K562 (cell line): Measurements from ENCODE around the gene FOXN3. TPM values are rescaled to one million over a fixed set of nuclear protein-coding genes. Genes with fewer than 3 reads are reported as not detected.

ENCODE experiments used
- ATAC-seq: fragments of 200-7000 bp; cut with Tn5 transposase; 3 replicates; pipeline ENCODE4 v1.9.1; 2020; ENCODE audit warnings: moderate library complexity
- BruUV-seq: library from RNA; stranded (reverse); fragments of 400-500 nt; replicated peaks from 2 replicates; lab custom pipeline; 2021; lab: Mats Ljungman, UMichigan
- CTCF ChIA-PET: fragments of 300-600 bp; formaldehyde crosslinking; extraction: SDS; loops from one replicate; lab custom pipeline; 2021; ENCODE audit warnings: low intra/inter-chr PET ratio; lab: Yijun Ruan, JAX
- POLR2A ChIA-PET: fragments of 300-600, 350-650 bp; sonication (Branson Sonifier 250); formaldehyde crosslinking; extraction: SDS; loops from one replicate; lab custom pipeline; 2021; ENCODE audit warnings: antibody characterized with exemption, inconsistent platforms; lab: Yijun Ruan, JAX
- DNase-seq, 4 experiments: peaks; one replicate each; pipeline versions ENCODE4 v3.0.0 to v3.0.0-alpha.2; 2011 to 2018; ENCODE audit warnings: low spot score in 3 of 4, mixed read lengths in 3 of 4; ENCODE audit errors: extremely low read depth in 1 of 4
- FAIRE-seq: peaks from 2 replicates; lab custom pipeline; 2011; peaks lifted over from hg19 to GRCh38; lab: Jason Lieb, UNC
- H2AFZ ChIP-seq: 2 replicates; pipeline ENCODE4 v1.6.0; 2011; ENCODE audit warnings: low read depth, low read length, control low read depth, inconsistent platforms
- H3K27ac ChIP-seq: fragments of 200-600 bp; 3 replicates; pipeline ENCODE4 v1.8.0; 2011; ENCODE audit warnings: low read depth, mild to moderate bottlenecking, control low read depth, inconsistent platforms, low read length, moderate library complexity, mixed read lengths; ENCODE audit errors: extremely low read depth
- H3K27me3 ChIP-seq, 2 experiments: fragments of 300-600 bp in 1 of 2; 2 replicates in 1 of 2; 3 replicates in 1 of 2; pipeline versions ENCODE4 v1.6.0 to v1.8.0; 2011; ENCODE audit warnings: inconsistent platforms in 2 of 2, low read length in 2 of 2, mild to moderate bottlenecking in 1 of 2, mixed read lengths in 1 of 2, moderate library complexity in 1 of 2; ENCODE audit not compliant: control insufficient read depth in 2 of 2, insufficient read depth in 2 of 2
- H3K36me3 ChIP-seq: fragments of 300-600 bp; 3 replicates; pipeline ENCODE4 v1.8.0; 2011; ENCODE audit warnings: mild to moderate bottlenecking, low read length, inconsistent platforms; ENCODE audit not compliant: control insufficient read depth, insufficient read depth
- H3K4me1 ChIP-seq, 2 experiments: fragments of 200-600 bp in 1 of 2; replicated peaks in 1 of 2; 2 replicates in 1 of 2; 3 replicates in 1 of 2; pipeline versions ENCODE4 v1.5.1 to v1.8.0; 2011; ENCODE audit warnings: inconsistent platforms in 2 of 2, low read length in 2 of 2, mild to moderate bottlenecking in 1 of 2, mixed read lengths in 1 of 2, moderate library complexity in 1 of 2; ENCODE audit not compliant: control insufficient read depth in 2 of 2, insufficient read depth in 2 of 2
- H3K4me2 ChIP-seq: 2 replicates; pipeline ENCODE4 v1.6.1; 2011; ENCODE audit warnings: low read length, control low read depth, inconsistent platforms, mixed read lengths; ENCODE audit not compliant: insufficient read depth
- H3K4me3 ChIP-seq: fragments of 200-600 bp; sonication (generic), shearing (Covaris generic); 2 replicates; pipeline ENCODE4 v1.5.1; 2016; ENCODE audit warnings: control low read depth, inconsistent platforms
- H3K79me2 ChIP-seq: fragments of 200-600 bp; 3 replicates; pipeline ENCODE4 v1.8.0; 2011; ENCODE audit warnings: low read length, inconsistent platforms; ENCODE audit not compliant: control insufficient read depth, insufficient read depth
- H3K9ac ChIP-seq, 2 experiments: 2 replicates each; pipeline versions ENCODE4 v1.6.0 to v1.6.1; 2011; ENCODE audit warnings: low read depth in 2 of 2, low read length in 2 of 2, control low read depth in 1 of 2, inconsistent platforms in 1 of 2, mild to moderate bottlenecking in 1 of 2, mixed read lengths in 1 of 2; ENCODE audit not compliant: insufficient read depth in 1 of 2
- H3K9me1 ChIP-seq: one replicate; pipeline ENCODE4 v1.6.0; 2011; ENCODE audit warnings: inconsistent platforms, mild to moderate bottlenecking, low read length, moderate library complexity; ENCODE audit not compliant: control insufficient read depth, insufficient read depth
- H3K9me3 ChIP-seq: replicated peaks from 2 replicates; pipeline ENCODE4 v1.5.1; 2011; ENCODE audit warnings: low read depth, low read length, inconsistent platforms; ENCODE audit not compliant: control insufficient read depth, insufficient read depth
- H4K20me1 ChIP-seq: replicated peaks from 2 replicates; pipeline ENCODE4 v1.6.1; 2011; ENCODE audit warnings: low read length, inconsistent platforms, mixed read lengths; ENCODE audit not compliant: control insufficient read depth, insufficient read depth
- FOXP1 ChIP-seq: sonication (generic); formaldehyde crosslinking; IDR thresholded peaks from 2 replicates; pipeline ENCODE4 v1.8.0; 2022; ENCODE audit warnings: mild to moderate bottlenecking, missing genetic modification reagents
- MCM3 ChIP-seq: fragments of 450-650 bp; IDR thresholded peaks from 2 replicates; pipeline ENCODE4 v1.6.1; 2016
- NFXL1 ChIP-seq: fragments of 450-650 bp; formaldehyde crosslinking; IDR thresholded peaks from 2 replicates; pipeline ENCODE4 v1.4.0; 2021; ENCODE audit warnings: mild to moderate bottlenecking
- RREB1 ChIP-seq: fragments of 250-450 bp; sonication (Bioruptor Pico); IDR thresholded peaks from 2 replicates; pipeline ENCODE4 v1.4.0; 2020
- ZNF277 ChIP-seq: fragments of 250-450 bp; sonication (Bioruptor Pico); IDR thresholded peaks from 2 replicates; pipeline ENCODE4 v1.8.0; 2022; ENCODE audit warnings: inconsistent platforms, mild to moderate bottlenecking, moderate library complexity, borderline replicate concordance
- WGBS: fragments of 100-300 bp; shearing (Covaris generic); methylation state at CpG from one replicate; pipeline ENCODE4 v1.1.6; 2016; ENCODE audit warnings: low coverage, mixed read lengths; ENCODE audit not compliant: insufficient coverage; ENCODE audit errors: missing lambda C conversion rate; 5-methylcytosine and 5-hydroxymethylcytosine counted together
- in situ Hi-C: fragments of 300-500 bp; cut with MboI; formaldehyde crosslinking; loops from 4 replicates; pipeline ENCODE4 v1.15.0; 2018; ENCODE audit warnings: inconsistent platforms, mixed read lengths
- intact Hi-C: fragments of 100-400 bp; cut with micrococcal nuclease; formaldehyde crosslinking; loops from 2 replicates; pipeline ENCODE4 v1.14.2; 2022
- polyA plus RNA-seq, 8 experiments: library from polyadenylated mRNA; depleted of rRNA in 4 of 8; stranded (reverse) in 5 of 8; unstranded in 3 of 8; fragments of >200 nt; fragmentation: Nextera tagmentation in 2 of 8; fragmentation: Illumina TruSeq in 1 of 8; extraction: Ambion mirVana in 2 of 8; extraction: Trizol in 1 of 8; gene quantifications; 2 replicates each; pipeline versions ENCODE4 v1.2.1 to v1.2.3, GENCODE V29; 2011 to 2014; ENCODE audit warnings: inconsistent platforms in 1 of 8, missing spikeins in 1 of 8
- total RNA-seq, 7 experiments: library from RNA; depleted of rRNA in 6 of 7; stranded (reverse); fragments of >200 nt in 6 of 7; fragmentation: Illumina TruSeq in 2 of 7; extraction: Trizol in 2 of 7; gene quantifications; 2 replicates each; pipeline versions ENCODE4 v1.2.1 to v1.2.3, GENCODE V29; 2011 to 2021; ENCODE audit warnings: low replicate concordance in 1 of 7

FOXN3 gene
- total and polyA plus RNA-seq, 9 of the 15 experiments (the other 6 are each of a cell fraction or from before 2014, with no cell fraction given), result 0.07 to 1.3 (median 0.40) TPM

GRCh38 chr14:89377544-89377943 is 39.5 kb downstream of the FOXN3 start (continued):
- TF ChIP-seq RREB1 (CRISPR knock-in tag) (no peak), MCM3 (no peak), ZNF277 (no peak), NFXL1 (CRISPR knock-in tag) (no peak)

- FAIRE-seq, result no peak
- intact Hi-C loops, result no loop called here
- H3K27me3 ChIP-seq, result no peaks in the 10 kb centered on the region
- CTCF ChIA-PET, result no interaction called here
- WGBS, result 0% methylated on average over 2 of the region's 3 CpGs
- no peak overlapping the region for H3K4me2 ChIP-seq
- no peak for TF ChIP-seq FOXP1 (CRISPR knock-in tag)
- no peak overlapping the region for H2AFZ ChIP-seq
- POLR2A ChIA-PET, result interaction anchor here (0.8 kb wide), 1 partner anchor 11 kb away, joined by 5 read pairs; no protein-coding TSS in a partner anchor
- no peaks in the 10 kb centered on the region for H3K9me1 ChIP-seq
- no peak overlapping the region for H3K9ac ChIP-seq
- H3K9me3 ChIP-seq, result no peaks in the 10 kb centered on the region
- no peaks in the 10 kb centered on the region for H3K36me3 ChIP-seq
- no peak for DNase-seq
- H3K79me2 ChIP-seq, result no peaks in the 10 kb centered on the region
- no peaks in the 10 kb centered on the region for H3K4me1 ChIP-seq
- no peak overlapping the region for H3K4me3 ChIP-seq
- no peak for ATAC-seq
- H4K20me1 ChIP-seq, result no peaks in the 10 kb centered on the region
- no peak overlapping the region for H3K27ac ChIP-seq
- no TSS peak for BruUV-seq
- in situ Hi-C loops, result no loop called here
These were observed 42.1 kb downstream of the FOXN3 start for GRCh38 chr14:89374908-89375307.
